Stimulated activated CD4-positive, alpha-beta T cell treated with anti-CD3 and anti-CD28 coated beads, Interleukin-15, amount 100 ng/mL, for 1 hour (primary cell): ENCODE results near the gene ABCG2.
"Not testable (repeated sequence)": the region's sequence is repeated elsewhere in the genome, so short reads cannot be mapped to it uniquely, and the experiment has no call there.

ENCODE experiments used
- DNase-seq, 2 donors: peaks; one replicate each; pipeline ENCODE4 v3.0.0-alpha.2; 2020; ENCODE audit warnings: low read depth in 1 of 2, low spot score in 1 of 2

ABCG2 gene

GRCh38 chr4:88119943-88120342, 38.5 kb downstream of the ABCG2 start:
- DNase-seq = no peak

- DNase-seq = no peak
Observed at GRCh38 chr4:88115587-88115986, 42.9 kb downstream of the ABCG2 start.

GRCh38 chr4:88112856-88113255, 45.6 kb downstream of the ABCG2 start:
- no peak for DNase-seq

- DNase-seq = no peak
Observed at GRCh38 chr4:88110826-88111225, 47.6 kb downstream of the ABCG2 start.

- no peak for DNase-seq
Observed at GRCh38 chr4:88109123-88109881, 49.1 kb downstream of the ABCG2 start.

GRCh38 chr4:88108747-88109122, 49.7 kb downstream of the ABCG2 start:
- DNase-seq = no peak

- not testable (repeated sequence) for DNase-seq
Observed at GRCh38 chr4:88108108-88108465, 50.4 kb downstream of the ABCG2 start.

GRCh38 chr4:88107406-88108107, 50.9 kb downstream of the ABCG2 start:
- no peak for DNase-seq

GRCh38 chr4:88106205-88106604, 52.2 kb downstream of the ABCG2 start:
- no peak for DNase-seq

- no peak for DNase-seq
Observed at GRCh38 chr4:88104902-88105610, 53.4 kb downstream of the ABCG2 start.

GRCh38 chr4:88102026-88102425, 56.4 kb downstream of the ABCG2 start:
- DNase-seq = no peak

- DNase-seq = no peak
Observed at GRCh38 chr4:88101165-88101564, 57.3 kb downstream of the ABCG2 start.

- DNase-seq = no peak
Observed at GRCh38 chr4:88098993-88099752, 59.3 kb downstream of the ABCG2 start.

GRCh38 chr4:88097781-88098180, 60.7 kb downstream of the ABCG2 start:
- DNase-seq = no peak

- DNase-seq = no peak
Observed at GRCh38 chr4:88097301-88097700, 61.1 kb downstream of the ABCG2 start.

GRCh38 chr4:88093874-88094273, 64.6 kb downstream of the ABCG2 start:
- DNase-seq = no peak

- DNase-seq = no peak
Observed at GRCh38 chr4:88091378-88091777, 67.1 kb downstream of the ABCG2 start.

- DNase-seq = no peak
Observed at GRCh38 chr4:88090898-88091297, 67.5 kb downstream of the ABCG2 start.

- no peak for DNase-seq
Observed at GRCh38 chr4:88087004-88087403, 71.4 kb downstream of the ABCG2 start.

- DNase-seq = no peak
Observed at GRCh38 chr4:88080626-88081025, 77.8 kb downstream of the ABCG2 start.

GRCh38 chr4:88078579-88078978, 79.9 kb downstream of the ABCG2 start:
- no peak for DNase-seq
